Fibroblast of villous mesenchyme (primary cell): ENCODE measurements around the gene SETD6. TPM values are rescaled to one million over a fixed set of nuclear protein-coding genes. Genes with fewer than 3 reads are reported as not detected.
A peak's percentile ranks its signal among the peaks of the same experiment; 100 is the strongest.

ENCODE experiments used
- DNase-seq: peaks from one replicate; pipeline ENCODE4 v3.0.0-alpha.2; 2010; ENCODE audit warnings: low read depth
- H3K4me3 ChIP-seq: 2 replicates; pipeline ENCODE4 v1.5.1; 2011; ENCODE audit warnings: low read depth, mild to moderate bottlenecking, low read length
- CTCF ChIP-seq: IDR thresholded peaks from 2 replicates; pipeline ENCODE4 v1.5.1; 2012; ENCODE audit warnings: low read depth, mild to moderate bottlenecking, low read length; ENCODE audit not compliant: insufficient read depth
- total RNA-seq: library from RNA; depleted of rRNA; stranded (reverse); fragments of >200 nt; gene quantifications from 2 replicates; pipeline ENCODE4 v1.2.3, GENCODE V29; 2012

SETD6 gene
- 8.2 and 8.7 TPM in 2 replicates for total RNA-seq

- peak; percentile 22 for TF ChIP-seq CTCF
- H3K4me3 ChIP-seq: peak within 1 kb of the TSS; percentile 66
- peak; percentile 90 for DNase-seq
Observed at GRCh38 chr16:58515125-58515870, at the start of gene SETD6. TSS of gene SETD6 (plus strand) at chr16:58515517. CDS start at chr16:58515538, 21 bp downstream.

- no peak for DNase-seq
- TF ChIP-seq CTCF: no peak
- no peak overlapping the region for H3K4me3 ChIP-seq
Observed at GRCh38 chr16:58465817-58466216, 49.5 kb upstream of the SETD6 start.

GRCh38 chr16:58466396-58466795, 48.9 kb upstream of the SETD6 start:
- no peak overlapping the region for H3K4me3 ChIP-seq
- no peak for DNase-seq
- no peak for TF ChIP-seq CTCF

GRCh38 chr16:58467905-58468304, 47.4 kb upstream of the SETD6 start:
- TF ChIP-seq CTCF: no peak
- H3K4me3 ChIP-seq: no peak overlapping the region
- DNase-seq: no peak

GRCh38 chr16:58471209-58471975, 43.9 kb upstream of the SETD6 start:
- no peak overlapping the region for H3K4me3 ChIP-seq
- no peak for DNase-seq
- TF ChIP-seq CTCF: no peak

- no peak overlapping the region for H3K4me3 ChIP-seq
- DNase-seq: no peak
- TF ChIP-seq CTCF: no peak
Observed at GRCh38 chr16:58472266-58472665, 43.1 kb upstream of the SETD6 start.

- no peak overlapping the region for H3K4me3 ChIP-seq
- no peak for DNase-seq
- no peak for TF ChIP-seq CTCF
Observed at GRCh38 chr16:58472827-58473226, 42.5 kb upstream of the SETD6 start.
